Nephron (organoid): ENCODE data around the gene NUDT7.

ENCODE experiments used
- H3K27ac Mint-ChIP-seq, 3 experiments: 2 replicates each; pipeline ENCODE4 v1.8.0; 2020; ENCODE audit warnings: mixed read lengths in 3 of 3, mild to moderate bottlenecking in 2 of 3, moderate library complexity in 1 of 3
- H3K27me3 Mint-ChIP-seq: 2 replicates; pipeline ENCODE4 v1.8.0; 2021; ENCODE audit warnings: low read depth, mild to moderate bottlenecking, moderate library complexity, mixed read lengths
- H3K36me3 Mint-ChIP-seq: 2 replicates; pipeline ENCODE4 v1.8.0; 2020; ENCODE audit warnings: low read depth, mixed read lengths
- H3K4me1 Mint-ChIP-seq: 2 replicates; pipeline ENCODE4 v1.8.0; 2020; ENCODE audit warnings: mixed read lengths
- H3K4me3 Mint-ChIP-seq, 3 experiments: 2 replicates each; pipeline ENCODE4 v1.8.0; 2020; ENCODE audit warnings: mild to moderate bottlenecking in 3 of 3, mixed read lengths in 3 of 3, moderate library complexity in 2 of 3
- H3K9me3 Mint-ChIP-seq: 2 replicates; pipeline ENCODE4 v1.8.0; 2020; ENCODE audit warnings: mixed read lengths
- TF ChIP-seq, protein P1 (sequence below), 3 experiments: fragments of 200-600 bp; sonication (generic); IDR thresholded peaks; one replicate each; pipeline ENCODE4 v1.5.0; 2021; ENCODE audit warnings: antibody characterized with exemption in 3 of 3; ENCODE audit not compliant: unreplicated experiment in 3 of 3

Gene NUDT7

DNA sequence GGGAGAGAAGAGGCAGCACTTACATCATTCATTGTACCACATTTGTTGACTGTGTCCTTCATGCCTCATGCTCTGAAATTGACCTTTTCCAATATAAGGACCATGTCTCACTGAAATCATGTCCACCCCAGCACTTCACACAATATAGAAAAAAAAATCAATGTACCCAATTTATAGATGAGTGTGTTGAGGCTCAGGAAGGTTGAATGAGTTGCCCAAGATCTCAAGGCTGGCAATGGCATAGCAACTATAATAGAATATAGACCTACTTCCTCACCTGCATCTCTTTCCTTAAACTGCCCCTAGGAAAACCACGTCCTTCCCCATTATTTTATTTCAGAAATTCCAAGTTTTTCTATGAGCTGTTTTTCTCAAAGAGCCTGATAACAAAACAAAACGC lies 65.1 kb downstream of the NUDT7 start:
- no peaks in the 10 kb centered on the region for H3K36me3 Mint-ChIP-seq

DNA sequence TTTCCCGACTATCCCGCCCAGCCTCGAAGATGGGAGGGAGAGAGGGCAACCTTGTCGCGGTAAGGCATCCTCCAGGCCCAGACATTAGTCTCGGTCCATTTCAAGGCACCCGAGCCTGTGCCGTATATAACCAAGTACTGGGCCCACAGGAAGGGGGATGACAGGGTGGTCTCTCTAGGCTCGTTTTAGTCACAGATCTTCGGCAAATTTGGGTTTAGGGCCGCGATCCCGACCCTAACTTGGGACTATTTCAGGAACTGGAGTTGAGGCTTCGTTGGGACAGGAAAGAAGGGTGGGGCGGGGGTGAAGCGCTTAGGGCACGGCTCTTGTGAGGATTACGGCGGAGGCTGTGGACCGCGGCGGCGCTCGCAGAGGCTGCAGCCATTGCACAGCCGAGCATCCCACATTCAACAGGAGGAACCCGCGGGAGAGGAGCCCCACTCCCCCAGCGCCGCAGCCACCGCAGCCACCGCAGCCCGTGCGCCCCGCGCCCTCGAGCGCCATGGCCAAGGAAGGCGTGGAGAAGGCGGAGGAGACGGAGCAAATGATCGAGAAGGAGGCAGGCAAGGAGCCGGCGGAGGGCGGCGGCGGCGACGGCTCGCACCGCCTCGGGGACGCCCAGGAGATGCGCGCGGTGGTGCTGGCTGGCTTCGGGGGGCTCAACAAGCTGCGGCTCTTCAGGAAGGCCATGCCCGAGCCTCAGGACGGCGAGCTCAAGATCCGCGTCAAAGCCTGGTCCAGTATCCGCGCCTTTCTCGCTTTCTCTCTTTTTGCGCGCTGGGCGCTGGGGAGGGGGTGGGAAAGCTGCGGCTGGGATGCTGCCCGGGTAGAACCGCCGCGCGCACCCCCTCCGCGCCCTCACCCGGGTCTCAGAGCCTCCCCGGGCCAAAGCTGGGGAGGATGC lies 66.1 kb downstream of the NUDT7 start, which contains the start of gene VAT1L:
Gene VAT1L, plus strand, starts transcription at position 384 of the 904 bp plus-strand sequence. Its CDS starts 119 bp downstream, at position 503.
- TF ChIP-seq, protein P1, sequence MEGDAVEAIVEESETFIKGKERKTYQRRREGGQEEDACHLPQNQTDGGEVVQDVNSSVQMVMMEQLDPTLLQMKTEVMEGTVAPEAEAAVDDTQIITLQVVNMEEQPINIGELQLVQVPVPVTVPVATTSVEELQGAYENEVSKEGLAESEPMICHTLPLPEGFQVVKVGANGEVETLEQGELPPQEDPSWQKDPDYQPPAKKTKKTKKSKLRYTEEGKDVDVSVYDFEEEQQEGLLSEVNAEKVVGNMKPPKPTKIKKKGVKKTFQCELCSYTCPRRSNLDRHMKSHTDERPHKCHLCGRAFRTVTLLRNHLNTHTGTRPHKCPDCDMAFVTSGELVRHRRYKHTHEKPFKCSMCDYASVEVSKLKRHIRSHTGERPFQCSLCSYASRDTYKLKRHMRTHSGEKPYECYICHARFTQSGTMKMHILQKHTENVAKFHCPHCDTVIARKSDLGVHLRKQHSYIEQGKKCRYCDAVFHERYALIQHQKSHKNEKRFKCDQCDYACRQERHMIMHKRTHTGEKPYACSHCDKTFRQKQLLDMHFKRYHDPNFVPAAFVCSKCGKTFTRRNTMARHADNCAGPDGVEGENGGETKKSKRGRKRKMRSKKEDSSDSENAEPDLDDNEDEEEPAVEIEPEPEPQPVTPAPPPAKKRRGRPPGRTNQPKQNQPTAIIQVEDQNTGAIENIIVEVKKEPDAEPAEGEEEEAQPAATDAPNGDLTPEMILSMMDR (IDR thresholded peaks at IDR 0.05; ENCODE audit: unreplicated experiment in 3 of 3): no peak
- H3K4me1 Mint-ChIP-seq: peaks cover 7% of the 10 kb centered on the region
- peaks cover 79% of the 10 kb centered on the region for H3K27me3 Mint-ChIP-seq
- no peak within 1 kb of the TSS for H3K27ac Mint-ChIP-seq
- H3K36me3 Mint-ChIP-seq: no peaks in the 10 kb centered on the region
- H3K4me3 Mint-ChIP-seq: peak within 1 kb of the TSS; percentile 82 to 94 (median 83)
- no peaks in the 10 kb centered on the region for H3K9me3 Mint-ChIP-seq

More for the DNA sequence above, 65.1 kb downstream of the NUDT7 start:
- TF ChIP-seq, protein P1 (IDR thresholded peaks at IDR 0.05; ENCODE audit: unreplicated experiment in 3 of 3): no peak
- H3K4me1 Mint-ChIP-seq: peaks cover 7% of the 10 kb centered on the region
- no peak overlapping the region for H3K27ac Mint-ChIP-seq
- peaks cover 73% of the 10 kb centered on the region for H3K27me3 Mint-ChIP-seq
- H3K9me3 Mint-ChIP-seq: no peaks in the 10 kb centered on the region
- peak overlapping the region in 2 of 3 experiments; percentile 27 to 83 for H3K4me3 Mint-ChIP-seq

DNA sequence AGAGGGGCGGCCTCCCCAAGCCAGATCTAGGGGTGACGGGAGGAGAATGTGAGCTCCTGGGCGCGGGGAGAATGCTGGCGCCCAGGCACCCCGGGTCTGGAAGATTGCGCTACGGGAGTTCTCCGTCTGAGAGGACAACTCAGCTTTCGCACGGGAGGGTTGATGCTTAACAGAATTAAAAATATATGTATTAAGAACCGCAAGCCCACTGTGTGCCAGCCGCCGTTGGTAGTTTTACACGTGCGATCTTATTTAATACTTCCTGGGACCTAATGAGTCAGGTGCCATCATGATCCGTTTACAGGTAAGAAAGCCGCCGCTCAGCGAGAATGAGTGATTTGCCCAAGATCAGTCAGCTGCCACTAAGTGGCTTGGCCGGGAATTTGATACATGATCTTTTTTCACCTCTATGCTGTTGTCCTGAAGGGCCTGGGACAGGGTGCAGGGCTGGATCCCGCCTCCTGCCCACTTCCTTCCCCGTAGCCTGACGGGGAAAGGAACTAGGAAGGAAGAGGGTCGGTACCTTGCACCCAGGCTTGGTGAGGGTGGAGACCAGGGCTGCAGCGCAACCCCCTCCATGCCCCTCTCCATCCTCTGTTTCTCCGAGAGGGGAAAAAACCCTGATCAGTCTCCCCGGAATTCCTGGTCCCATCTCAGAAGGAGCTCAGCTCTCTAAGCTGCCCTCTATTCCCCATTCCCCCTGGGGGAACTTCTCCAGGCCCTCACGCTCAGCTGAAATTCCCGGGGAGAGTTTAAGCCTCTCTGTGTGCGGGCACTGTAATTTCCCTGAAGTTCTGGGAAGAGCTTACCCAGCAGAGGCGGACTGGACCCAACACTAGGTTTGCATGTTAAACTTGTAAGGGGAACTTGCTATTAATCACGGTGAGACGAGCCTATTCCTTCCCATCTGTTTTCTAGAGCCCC lies 67.0 kb downstream of the NUDT7 start:
- Mint-ChIP-seq H3K27me3 (peaks cover 82% of the 10 kb centered on the region), H3K27ac (no peak overlapping the region), H3K4me3 (peak overlapping the region; percentile 69 to 74 (median 72)), H3K9me3 (no peaks in the 10 kb centered on the region), H3K4me1 (peaks cover 7% of the 10 kb centered on the region), H3K36me3 (no peaks in the 10 kb centered on the region)
- TF ChIP-seq, protein P1 (IDR thresholded peaks at IDR 0.05; ENCODE audit: unreplicated experiment in 3 of 3): no peak

DNA sequence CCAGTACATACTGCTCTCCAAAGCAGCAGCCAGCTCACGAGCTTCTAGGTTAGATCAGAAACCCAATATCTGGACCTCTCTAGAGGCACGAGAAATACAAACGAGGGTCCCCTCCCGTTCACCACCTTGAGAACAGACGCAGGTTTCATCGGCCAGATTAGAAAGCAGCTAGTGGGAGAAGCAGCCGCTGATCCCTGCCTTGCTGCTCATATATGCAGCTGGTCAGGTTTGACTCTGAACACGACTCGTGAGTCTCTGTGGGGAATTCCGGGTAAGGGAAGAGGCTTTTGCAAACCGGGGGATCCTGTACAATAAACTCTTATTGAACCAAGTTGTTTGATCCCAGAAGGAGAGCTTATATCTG lies 67.7 kb downstream of the NUDT7 start:
- Mint-ChIP-seq H3K4me1 (peaks cover 7% of the 10 kb centered on the region), H3K4me3 (peak overlapping the region; percentile 69 to 74 (median 72)), H3K9me3 (no peaks in the 10 kb centered on the region), H3K36me3 (no peaks in the 10 kb centered on the region), H3K27ac (no peak overlapping the region), H3K27me3 (peaks cover 87% of the 10 kb centered on the region)
- TF ChIP-seq, protein P1 (IDR thresholded peaks at IDR 0.05; ENCODE audit: unreplicated experiment in 3 of 3): no peak

DNA sequence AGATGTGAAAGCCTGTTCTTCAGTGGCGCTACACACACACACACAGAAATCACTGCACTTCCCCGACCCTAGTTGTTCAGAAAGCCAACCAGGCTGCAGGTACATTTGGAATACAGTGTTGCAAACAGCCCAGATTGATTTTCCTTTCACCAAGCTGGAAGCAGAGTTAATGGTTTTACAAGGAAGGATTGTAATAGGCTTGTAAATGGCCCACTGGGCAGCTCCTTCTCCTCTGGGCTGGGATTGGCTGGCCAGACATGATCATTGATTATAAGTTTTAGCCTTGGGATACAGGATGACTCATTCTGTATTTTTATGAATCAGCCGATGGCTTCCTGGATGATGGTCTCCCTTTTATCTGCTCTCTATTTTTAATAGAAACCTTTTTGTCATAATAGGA lies 68.6 kb downstream of the NUDT7 start:
- TF ChIP-seq, protein P1 (IDR thresholded peaks at IDR 0.05; ENCODE audit: unreplicated experiment in 3 of 3): no peak
- Mint-ChIP-seq H3K27me3 (peaks cover 86% of the 10 kb centered on the region), H3K27ac (no peak overlapping the region), H3K4me1 (peaks cover 7% of the 10 kb centered on the region), H3K9me3 (no peaks in the 10 kb centered on the region), H3K4me3 (no peak overlapping the region), H3K36me3 (no peaks in the 10 kb centered on the region)
